Astrocyte (in vitro differentiated cells and primary cell): ENCODE measurements around the gene SLC16A9. TPM values are rescaled to one million over a fixed set of nuclear protein-coding genes. Genes with fewer than 3 reads are reported as not detected.
A peak's percentile ranks its signal among the peaks of the same experiment; 100 is the strongest.

Source experiments
- DNase-seq: peaks from one replicate; pipeline ENCODE4 v3.0.0-alpha.2; 2010; ENCODE audit warnings: low read depth
- FAIRE-seq: peaks from 2 replicates; lab custom pipeline; 2011; peaks lifted over from hg19 to GRCh38; lab: Jason Lieb, UNC
- H2AFZ ChIP-seq: 2 replicates; pipeline ENCODE4 v1.6.0; 2012; ENCODE audit warnings: low read depth, low read length, inconsistent platforms
- H3K27ac ChIP-seq: 2 replicates; pipeline ENCODE4 v1.5.1; 2011; ENCODE audit warnings: low read depth, low read length, inconsistent platforms
- H3K27me3 ChIP-seq: 2 replicates; pipeline ENCODE4 v1.6.0; 2011; ENCODE audit warnings: low read length, inconsistent platforms; ENCODE audit not compliant: insufficient read depth
- H3K36me3 ChIP-seq: 2 replicates; pipeline ENCODE4 v1.5.1; 2011; ENCODE audit warnings: low read length, inconsistent platforms; ENCODE audit not compliant: insufficient read depth
- H3K4me1 ChIP-seq: 2 replicates; pipeline ENCODE4 v1.5.1; 2011; ENCODE audit warnings: low read length, inconsistent platforms; ENCODE audit not compliant: insufficient read depth
- H3K4me2 ChIP-seq: 2 replicates; pipeline ENCODE4 v1.6.0; 2012; ENCODE audit warnings: low read length, inconsistent platforms
- H3K4me3 ChIP-seq: 2 replicates; pipeline ENCODE4 v1.5.1; 2011; ENCODE audit warnings: low read depth, mild to moderate bottlenecking, low read length, inconsistent platforms; ENCODE audit not compliant: insufficient read depth
- H3K79me2 ChIP-seq: 2 replicates; pipeline ENCODE4 v1.6.0; 2012; ENCODE audit warnings: mild to moderate bottlenecking, low read length, inconsistent platforms; ENCODE audit not compliant: insufficient read depth
- H3K9ac ChIP-seq: 2 replicates; pipeline ENCODE4 v1.6.0; 2012; ENCODE audit warnings: mild to moderate bottlenecking, low read length, inconsistent platforms
- H3K9me3 ChIP-seq: 2 replicates; pipeline ENCODE4 v1.5.1; 2012; ENCODE audit warnings: low read depth, mild to moderate bottlenecking, low read length, inconsistent platforms; ENCODE audit not compliant: insufficient read depth
- H4K20me1 ChIP-seq: 2 replicates; pipeline ENCODE4 v1.6.0; 2012; ENCODE audit warnings: low read length, inconsistent platforms; ENCODE audit not compliant: insufficient read depth
- H3K27ac Mint-ChIP-seq: one replicate; pipeline ENCODE4 v1.8.0; 2021; ENCODE audit warnings: mild to moderate bottlenecking, mixed read lengths; ENCODE audit not compliant: unreplicated experiment
- H3K27me3 Mint-ChIP-seq: one replicate; pipeline ENCODE4 v1.8.0; 2021; ENCODE audit warnings: low read depth, mixed read lengths; ENCODE audit not compliant: unreplicated experiment
- H3K36me3 Mint-ChIP-seq: one replicate; pipeline ENCODE4 v1.8.0; 2021; ENCODE audit warnings: low read depth, mixed read lengths; ENCODE audit not compliant: unreplicated experiment
- H3K4me1 Mint-ChIP-seq: one replicate; pipeline ENCODE4 v1.8.0; 2021; ENCODE audit warnings: low read depth, mixed read lengths; ENCODE audit not compliant: unreplicated experiment
- H3K4me3 Mint-ChIP-seq: one replicate; pipeline ENCODE4 v1.8.0; 2021; ENCODE audit warnings: mild to moderate bottlenecking, moderate library complexity, mixed read lengths; ENCODE audit not compliant: unreplicated experiment
- H3K9me3 Mint-ChIP-seq: one replicate; pipeline ENCODE4 v1.8.0; 2021; ENCODE audit warnings: mild to moderate bottlenecking, mixed read lengths; ENCODE audit not compliant: unreplicated experiment
- EZH2 ChIP-seq: IDR thresholded peaks from 2 replicates; pipeline ENCODE4 v1.6.1; 2012; ENCODE audit warnings: mild to moderate bottlenecking, low read length, inconsistent platforms; ENCODE audit not compliant: insufficient read depth
- total RNA-seq: library from RNA; stranded (reverse); gene quantifications from 2 replicates; pipeline ENCODE4 v1.2.1, GENCODE V29; 2021
- TF ChIP-seq, protein P1 (sequence below): IDR thresholded peaks from 2 replicates; pipeline ENCODE4 v1.5.1; 2011; ENCODE audit warnings: low read depth, mild to moderate bottlenecking, inconsistent platforms, low read length, moderate library complexity; ENCODE audit not compliant: insufficient read depth

The SLC16A9 gene
- total RNA-seq, 1 donor from 2014 or later, result 3.4 TPM

DNA sequence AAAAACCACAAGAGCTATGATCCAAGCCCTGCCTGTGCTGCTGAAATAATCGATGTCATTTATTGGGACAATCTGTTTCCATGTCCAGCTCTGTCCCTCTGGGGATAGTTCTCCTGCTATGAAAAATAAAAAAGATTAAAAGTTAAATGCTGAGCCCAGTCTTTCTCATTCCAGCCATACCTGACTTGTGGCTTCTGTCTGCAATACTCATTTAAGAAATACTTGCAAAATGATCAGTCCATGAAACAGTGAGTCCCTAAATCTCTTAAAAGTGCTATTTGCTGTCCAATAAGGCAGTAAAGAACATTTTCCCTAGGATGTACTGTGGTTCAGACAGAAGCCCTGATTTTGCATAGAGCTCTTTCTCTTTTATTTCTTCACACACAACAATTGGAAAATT is 91.7 kb downstream of the SLC16A9 start:
- H3K27me3 Mint-ChIP-seq, result no peaks in the 10 kb centered on the region
- Histone ChIP-seq H3K79me2 (no peaks in the 10 kb centered on the region), H3K9ac (no peak overlapping the region), H3K4me3 (no peak overlapping the region), H3K4me1 (no peaks in the 10 kb centered on the region), H3K36me3 (no peaks in the 10 kb centered on the region), H3K27me3 (no peaks in the 10 kb centered on the region), H3K4me2 (no peak overlapping the region), H2AFZ (no peak overlapping the region), H3K27ac (no peak overlapping the region), H3K9me3 (no peaks in the 10 kb centered on the region), H4K20me1 (no peaks in the 10 kb centered on the region)
- no peaks in the 10 kb centered on the region for H3K9me3 Mint-ChIP-seq
- peaks cover 4% of the 10 kb centered on the region for H3K4me1 Mint-ChIP-seq
- H3K36me3 Mint-ChIP-seq, result no peaks in the 10 kb centered on the region
- no peak overlapping the region for H3K27ac Mint-ChIP-seq
- DNase-seq (peak; percentile 10), FAIRE-seq (no peak)
- no peak for TF ChIP-seq EZH2
- TF ChIP-seq, protein P1, sequence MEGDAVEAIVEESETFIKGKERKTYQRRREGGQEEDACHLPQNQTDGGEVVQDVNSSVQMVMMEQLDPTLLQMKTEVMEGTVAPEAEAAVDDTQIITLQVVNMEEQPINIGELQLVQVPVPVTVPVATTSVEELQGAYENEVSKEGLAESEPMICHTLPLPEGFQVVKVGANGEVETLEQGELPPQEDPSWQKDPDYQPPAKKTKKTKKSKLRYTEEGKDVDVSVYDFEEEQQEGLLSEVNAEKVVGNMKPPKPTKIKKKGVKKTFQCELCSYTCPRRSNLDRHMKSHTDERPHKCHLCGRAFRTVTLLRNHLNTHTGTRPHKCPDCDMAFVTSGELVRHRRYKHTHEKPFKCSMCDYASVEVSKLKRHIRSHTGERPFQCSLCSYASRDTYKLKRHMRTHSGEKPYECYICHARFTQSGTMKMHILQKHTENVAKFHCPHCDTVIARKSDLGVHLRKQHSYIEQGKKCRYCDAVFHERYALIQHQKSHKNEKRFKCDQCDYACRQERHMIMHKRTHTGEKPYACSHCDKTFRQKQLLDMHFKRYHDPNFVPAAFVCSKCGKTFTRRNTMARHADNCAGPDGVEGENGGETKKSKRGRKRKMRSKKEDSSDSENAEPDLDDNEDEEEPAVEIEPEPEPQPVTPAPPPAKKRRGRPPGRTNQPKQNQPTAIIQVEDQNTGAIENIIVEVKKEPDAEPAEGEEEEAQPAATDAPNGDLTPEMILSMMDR, result no peak
- no peak overlapping the region for H3K4me3 Mint-ChIP-seq

DNA sequence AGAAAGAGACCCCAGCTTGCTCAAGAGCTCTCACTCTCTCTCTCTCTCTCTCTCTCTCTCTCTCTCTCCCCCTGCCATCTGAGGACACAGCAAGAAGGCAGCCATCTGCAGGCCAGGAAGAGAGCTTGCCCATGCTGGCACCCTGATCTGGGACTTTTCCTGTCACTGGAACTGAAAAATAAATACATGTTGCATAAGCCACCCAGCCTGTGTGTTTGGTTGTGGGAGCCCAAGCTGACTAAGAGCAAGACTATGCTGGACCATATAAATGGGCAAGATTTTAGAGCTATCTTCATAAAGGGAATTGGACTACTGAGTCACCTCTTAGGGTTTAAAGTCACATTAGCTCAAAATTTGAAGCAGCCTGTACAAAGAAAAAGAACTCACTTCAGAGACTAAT is 98.6 kb downstream of the SLC16A9 start:
- no peak overlapping the region for H2AFZ ChIP-seq
- no peak overlapping the region for H3K4me3 Mint-ChIP-seq
- peak overlapping the region; percentile 62 for H3K27ac Mint-ChIP-seq
- H3K27ac ChIP-seq, result no peak overlapping the region
- H3K4me1 Mint-ChIP-seq, result peaks cover 3% of the 10 kb centered on the region
- FAIRE-seq (no peak), DNase-seq (no peak)
- H3K36me3 ChIP-seq, result no peaks in the 10 kb centered on the region
- H3K4me2 ChIP-seq, result no peak overlapping the region
- H3K4me3 ChIP-seq, result no peak overlapping the region
- no peaks in the 10 kb centered on the region for H3K27me3 Mint-ChIP-seq
- no peaks in the 10 kb centered on the region for H3K36me3 Mint-ChIP-seq
- no peaks in the 10 kb centered on the region for H4K20me1 ChIP-seq
- H3K9me3 Mint-ChIP-seq, result no peaks in the 10 kb centered on the region
- no peaks in the 10 kb centered on the region for H3K9me3 ChIP-seq
- H3K79me2 ChIP-seq, result no peaks in the 10 kb centered on the region
- TF ChIP-seq, protein P1, result no peak
- no peak for TF ChIP-seq EZH2
- no peaks in the 10 kb centered on the region for H3K4me1 ChIP-seq
- H3K9ac ChIP-seq, result no peak overlapping the region
- no peaks in the 10 kb centered on the region for H3K27me3 ChIP-seq

DNA sequence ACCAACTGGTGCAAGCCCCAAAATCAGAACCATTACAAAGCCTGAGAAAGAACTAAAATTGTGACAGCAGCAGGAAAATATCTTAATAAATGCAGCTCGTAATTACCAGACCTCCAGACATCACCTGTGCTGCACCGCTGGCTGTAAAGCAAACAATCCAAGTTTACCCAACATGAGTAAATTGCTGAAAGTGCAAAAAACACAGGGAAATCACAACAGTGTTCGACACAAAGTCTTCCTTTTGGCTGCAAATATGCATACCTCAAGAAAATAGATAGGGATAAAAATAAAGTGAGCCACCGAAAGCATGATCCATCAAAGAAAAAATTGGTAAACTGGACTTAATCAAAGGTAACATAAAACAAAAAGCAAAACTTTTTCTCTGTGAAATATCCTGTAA is 101.7 kb downstream of the SLC16A9 start:
- H3K4me3 ChIP-seq, result no peak overlapping the region
- Mint-ChIP-seq H3K4me1 (peaks cover 3% of the 10 kb centered on the region), H3K4me3 (no peak overlapping the region), H3K27ac (no peak overlapping the region), H3K9me3 (no peaks in the 10 kb centered on the region), H3K27me3 (peaks cover 3% of the 10 kb centered on the region), H3K36me3 (no peaks in the 10 kb centered on the region)
- H3K79me2 ChIP-seq, result no peaks in the 10 kb centered on the region
- TF ChIP-seq, protein P1, result no peak
- no peak for TF ChIP-seq EZH2
- H3K27me3 ChIP-seq, result no peaks in the 10 kb centered on the region
- H3K9ac ChIP-seq, result no peak overlapping the region
- no peaks in the 10 kb centered on the region for H3K36me3 ChIP-seq
- H3K9me3 ChIP-seq, result no peaks in the 10 kb centered on the region
- no peak for DNase-seq
- H4K20me1 ChIP-seq, result no peaks in the 10 kb centered on the region
- no peak overlapping the region for H2AFZ ChIP-seq
- no peak for FAIRE-seq
- no peak overlapping the region for H3K4me2 ChIP-seq
- H3K4me1 ChIP-seq, result no peaks in the 10 kb centered on the region
- no peak overlapping the region for H3K27ac ChIP-seq
